ES-I3 (cell line): ENCODE data around the gene SLC37A1.
A peak's percentile ranks its signal among the peaks of the same experiment; 100 is the strongest.
"Not testable (repeated sequence)": the region's sequence is repeated elsewhere in the genome, so short reads cannot be mapped to it uniquely, and the experiment has no call there.

ENCODE experiments used
- H3K36me3 ChIP-seq: 2 replicates; pipeline ENCODE4 v1.6.1; 2013; ENCODE audit warnings: mild to moderate bottlenecking, low read length, control low read depth, moderate library complexity; ENCODE audit not compliant: insufficient read depth
- H3K4me1 ChIP-seq: 2 replicates; pipeline ENCODE4 v1.6.1; 2013; ENCODE audit warnings: mild to moderate bottlenecking, control low read depth, low read length; ENCODE audit not compliant: insufficient read depth
- H3K9ac ChIP-seq: 2 replicates; pipeline ENCODE4 v1.6.1; 2013; ENCODE audit warnings: low read depth, mild to moderate bottlenecking, low read length, moderate library complexity
- H3K9me3 ChIP-seq: 2 replicates; pipeline ENCODE4 v1.6.1; 2013; ENCODE audit warnings: mild to moderate bottlenecking, low read length, moderate library complexity; ENCODE audit not compliant: control insufficient read depth, insufficient read depth

The SLC37A1 gene

DNA sequence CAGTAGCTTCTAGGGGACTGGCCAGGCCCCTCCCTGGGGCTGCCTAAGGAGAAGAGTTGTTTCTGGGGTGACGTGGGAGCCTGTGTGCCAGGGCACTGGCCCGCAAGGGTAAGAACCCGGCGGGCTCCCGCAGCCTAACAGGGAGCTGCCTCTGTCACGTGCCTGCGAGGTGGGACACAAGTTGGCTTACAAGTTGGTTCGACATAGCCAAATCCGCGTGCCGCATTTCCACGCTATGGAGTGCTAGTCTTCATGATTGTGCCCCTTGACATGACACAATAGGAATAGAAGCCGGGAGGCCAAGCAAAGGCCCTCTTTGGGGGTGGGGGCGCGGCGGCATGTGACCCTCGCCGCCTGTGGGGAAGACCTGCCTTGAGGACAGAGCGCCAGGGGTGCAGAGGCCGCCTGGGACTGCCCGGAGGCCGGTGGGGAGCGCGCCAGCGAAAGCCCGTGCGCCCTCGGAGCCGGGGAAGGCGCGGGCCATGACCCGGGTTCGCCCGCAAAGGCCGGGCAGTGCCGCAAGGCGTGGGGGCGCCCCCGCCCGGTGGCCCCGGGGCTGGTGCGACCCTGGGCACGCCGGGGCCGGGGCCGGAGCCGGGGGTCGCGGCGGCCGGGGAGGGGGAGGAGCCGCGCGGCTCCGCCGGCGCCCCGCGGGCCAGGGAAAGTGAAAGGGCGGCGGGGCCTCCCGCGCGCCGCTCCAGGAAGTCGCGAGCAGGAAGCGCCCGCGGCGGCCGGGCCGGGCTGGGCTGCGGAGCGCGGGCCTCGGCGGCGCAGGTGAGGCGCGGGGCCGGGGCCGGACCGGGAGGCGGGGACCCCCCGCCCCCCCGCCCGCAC lies at the start of gene SLC37A1:
Gene SLC37A1 (plus strand): TSS at position 702 of the 834 bp plus-strand sequence. CDS start 4,603 bp downstream, outside the sequence.
- Histone ChIP-seq H3K4me1 (peaks cover 20% of the 10 kb centered on the region), H3K9ac (peak within 1 kb of the TSS; percentile 72), H3K36me3 (no peaks in the 10 kb centered on the region), H3K9me3 (no peaks in the 10 kb centered on the region)

DNA sequence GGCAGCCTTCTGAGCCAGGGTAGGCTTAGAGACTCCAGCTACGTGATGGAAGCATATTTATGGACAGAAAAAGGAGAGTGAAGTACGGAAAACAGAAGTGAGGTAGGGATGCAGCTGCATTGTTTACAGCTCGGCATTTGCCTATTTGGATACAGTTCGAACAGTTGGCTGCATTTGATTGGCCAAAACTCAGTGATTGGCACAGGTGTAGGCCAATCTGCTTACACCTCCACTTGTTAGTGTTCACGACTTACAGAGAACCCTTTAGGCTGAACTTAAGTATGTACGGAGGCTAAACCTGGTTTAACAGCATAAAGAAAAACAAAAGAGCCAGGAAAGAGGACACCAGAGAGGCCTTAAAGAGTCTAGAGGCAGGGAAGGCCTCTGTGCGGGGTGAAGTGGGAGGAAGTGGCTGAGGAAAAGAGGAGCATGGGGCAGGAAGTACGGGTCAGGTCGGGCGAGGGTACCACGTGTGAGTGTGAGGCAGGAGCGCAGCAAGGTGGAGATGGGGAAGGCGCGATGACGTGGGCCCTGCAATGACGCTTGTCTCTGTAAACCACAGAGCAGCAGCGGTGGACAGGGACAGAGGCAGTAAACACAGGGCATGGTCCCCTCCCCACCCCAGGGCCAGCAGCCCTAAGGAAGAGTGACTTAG lies 49.7 kb upstream of the SLC37A1 start:
- Histone ChIP-seq H3K36me3 (no peaks in the 10 kb centered on the region), H3K9ac (no peak overlapping the region), H3K4me1 (peaks cover 35% of the 10 kb centered on the region), H3K9me3 (peaks cover 3% of the 10 kb centered on the region; the same call in 1 of the 2 replicates)

DNA sequence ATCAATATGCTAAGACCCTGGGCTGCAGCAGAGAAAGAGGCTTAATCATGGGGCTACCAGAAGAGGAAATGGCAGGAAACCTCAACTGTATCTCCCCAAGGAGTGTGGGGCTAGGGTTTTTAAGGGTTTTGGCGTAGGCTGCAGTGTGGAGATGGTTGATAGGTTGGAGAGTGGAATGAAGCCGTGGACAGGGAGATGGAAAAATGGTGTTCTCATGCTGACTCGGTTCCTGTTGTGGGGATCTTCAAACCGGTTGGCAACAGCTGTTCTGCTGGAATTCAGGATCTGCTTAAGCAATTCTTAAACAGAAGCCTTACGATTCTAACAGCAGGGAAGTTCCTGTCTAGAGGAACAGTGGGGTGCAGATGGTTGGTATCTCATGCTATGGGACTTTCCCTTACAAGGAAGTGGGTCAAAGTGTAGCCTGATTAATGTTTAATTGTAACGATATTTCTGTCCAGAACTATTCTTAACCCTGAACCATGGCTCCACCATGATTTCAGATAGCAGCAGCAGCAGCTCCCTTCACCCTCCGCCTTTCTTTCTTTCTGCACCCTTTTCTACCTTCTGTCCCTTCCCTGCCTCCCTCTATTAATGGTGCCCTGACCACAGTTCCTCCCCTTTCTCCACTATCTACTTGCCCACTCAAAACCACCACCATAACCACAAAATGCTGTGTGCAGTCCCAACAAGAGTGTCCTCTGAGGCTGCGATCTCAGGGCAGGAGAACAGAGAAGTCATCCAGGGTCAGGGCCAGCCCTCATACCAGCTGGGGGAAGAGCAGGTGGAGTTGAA lies 48.4 kb upstream of the SLC37A1 start:
- peaks cover 35% of the 10 kb centered on the region for H3K4me1 ChIP-seq
- H3K9me3 ChIP-seq, result no peaks in the 10 kb centered on the region; the same call in 1 of the 2 replicates
- H3K36me3 ChIP-seq, result no peaks in the 10 kb centered on the region
- no peak overlapping the region for H3K9ac ChIP-seq

DNA sequence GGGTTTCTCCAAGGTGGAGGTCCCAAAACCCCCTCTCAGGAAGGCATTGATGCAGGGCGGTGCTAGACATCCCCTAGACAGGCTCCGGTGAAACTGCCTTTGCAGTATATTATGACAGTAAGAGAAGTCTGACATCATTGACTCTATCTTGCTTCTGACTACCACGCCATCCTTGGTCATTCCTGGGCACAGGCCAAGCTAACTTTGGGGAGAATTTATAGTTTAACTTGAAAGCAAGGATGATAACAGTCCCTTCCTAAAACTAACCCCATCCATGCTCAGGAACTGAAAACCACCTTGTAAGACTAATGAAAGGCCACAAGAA lies 47.9 kb upstream of the SLC37A1 start:
- H3K36me3 ChIP-seq, result no peaks in the 10 kb centered on the region
- no peaks in the 10 kb centered on the region for H3K9me3 ChIP-seq
- H3K4me1 ChIP-seq, result peaks cover 35% of the 10 kb centered on the region
- H3K9ac ChIP-seq, result no peak overlapping the region

DNA sequence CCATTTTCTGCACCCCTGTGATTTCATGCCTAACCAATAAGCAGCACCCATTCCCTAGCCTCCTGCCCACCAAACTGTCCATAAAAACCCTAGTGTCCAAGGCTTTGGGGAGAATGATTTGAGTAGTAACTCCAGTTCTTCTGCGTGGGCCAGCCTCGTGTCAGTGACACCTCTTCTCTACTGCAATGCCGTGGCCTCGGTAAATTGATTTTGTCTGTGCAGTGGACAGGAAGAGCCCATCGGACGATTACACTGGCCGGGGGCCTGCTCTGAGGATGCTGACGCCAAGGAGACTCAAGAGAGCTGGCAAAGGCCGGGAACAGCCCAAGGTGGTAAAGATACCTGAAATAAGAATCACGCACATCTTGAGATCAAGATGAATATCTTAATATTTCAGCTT lies 47.0 kb upstream of the SLC37A1 start:
- H3K9me3 ChIP-seq, result no peaks in the 10 kb centered on the region
- no peak overlapping the region for H3K9ac ChIP-seq
- H3K36me3 ChIP-seq, result no peaks in the 10 kb centered on the region
- peaks cover 35% of the 10 kb centered on the region for H3K4me1 ChIP-seq

DNA sequence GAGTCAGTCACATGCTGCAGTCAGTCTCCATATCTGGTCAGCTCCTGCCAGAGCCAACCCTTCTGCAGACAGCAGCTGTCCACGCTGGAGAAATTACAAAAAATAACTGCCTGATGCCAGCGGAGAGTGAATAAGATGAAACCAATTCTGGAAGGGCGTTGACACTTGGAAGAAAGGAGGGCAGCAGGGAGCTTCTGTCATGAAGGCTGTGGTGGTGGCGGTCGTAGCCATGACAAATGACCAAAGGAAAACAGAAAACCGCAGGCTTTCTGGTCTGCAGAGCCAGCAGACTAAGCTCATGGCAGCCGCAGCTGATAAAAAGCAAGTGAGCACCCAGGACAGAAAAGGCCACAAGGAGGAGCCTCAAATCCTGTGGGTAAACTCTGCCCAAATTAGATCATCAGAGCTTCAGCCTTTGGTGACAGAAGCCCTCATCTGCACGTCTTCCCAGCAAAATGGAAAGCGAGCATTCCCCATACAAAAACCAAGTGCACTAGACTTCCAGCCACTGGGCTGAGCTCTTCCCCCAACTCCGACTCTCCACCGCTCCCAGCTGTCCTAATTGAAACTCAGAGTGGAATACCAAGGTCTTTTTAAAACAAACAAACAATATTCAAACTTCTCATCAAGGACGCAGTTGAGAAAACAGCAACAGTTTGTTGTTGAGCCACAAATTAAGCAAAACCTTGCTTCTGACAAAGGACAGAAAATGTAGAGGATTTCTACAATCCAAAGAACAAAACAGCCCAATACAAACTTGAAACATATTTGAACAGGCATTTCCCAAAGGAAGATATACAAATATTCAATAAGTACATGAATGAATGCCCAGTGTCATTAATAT lies 46.3 kb upstream of the SLC37A1 start:
- Histone ChIP-seq H3K9me3 (no peaks in the 10 kb centered on the region), H3K36me3 (no peaks in the 10 kb centered on the region), H3K9ac (no peak overlapping the region), H3K4me1 (peaks cover 32% of the 10 kb centered on the region)

DNA sequence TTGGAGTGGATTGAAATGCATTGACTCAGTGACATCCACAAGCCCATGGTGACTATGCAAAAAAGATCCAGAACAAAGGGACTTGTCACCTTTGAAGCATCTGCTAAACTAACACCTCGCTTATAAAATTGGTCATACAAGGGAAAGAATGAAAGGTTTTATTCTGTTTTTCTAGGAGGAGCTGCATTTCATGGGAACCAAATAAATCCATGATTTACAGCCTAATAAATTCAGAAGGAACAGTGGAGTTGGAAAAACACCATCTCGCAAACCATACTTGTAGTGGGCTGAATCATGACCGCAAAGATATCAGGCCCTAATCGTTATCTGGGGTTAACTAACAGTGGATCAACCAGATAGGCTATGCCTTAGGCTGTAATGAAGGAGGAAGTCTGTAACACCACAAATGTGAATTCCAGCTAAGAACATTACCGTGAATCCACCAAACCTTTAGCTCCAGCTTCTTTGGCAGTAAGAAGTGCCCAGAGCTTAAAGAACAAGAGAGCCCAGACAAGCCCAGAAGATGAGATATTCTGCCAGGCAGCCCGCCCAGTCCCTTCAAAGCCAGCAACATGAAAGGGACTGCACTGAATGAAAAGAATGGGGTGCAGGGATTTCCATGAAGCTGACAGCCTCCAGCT lies 45.0 kb upstream of the SLC37A1 start:
- no peaks in the 10 kb centered on the region for H3K36me3 ChIP-seq
- peaks cover 29% of the 10 kb centered on the region for H3K4me1 ChIP-seq
- H3K9ac ChIP-seq, result no peak overlapping the region
- H3K9me3 ChIP-seq, result no peaks in the 10 kb centered on the region

DNA sequence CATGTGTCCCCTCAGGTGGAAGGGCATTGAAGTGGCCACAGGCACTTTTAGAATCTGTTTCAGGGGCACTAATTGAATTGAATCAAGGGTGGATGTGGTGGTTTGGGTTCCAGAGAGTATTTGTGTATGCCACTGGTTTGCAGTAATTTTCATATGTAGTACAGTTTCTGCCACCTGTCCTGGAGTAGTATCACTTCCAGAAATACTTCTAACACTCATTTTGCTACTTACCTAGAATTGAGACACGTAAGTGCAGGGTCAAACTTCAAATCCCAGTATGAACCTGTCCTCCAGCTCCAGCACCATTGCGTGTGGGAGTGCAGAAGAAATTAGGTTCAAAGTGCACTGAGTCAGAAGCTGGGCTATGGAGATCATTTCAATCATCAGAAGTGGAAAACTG lies 44.4 kb upstream of the SLC37A1 start:
- H3K4me1 ChIP-seq, result peaks cover 35% of the 10 kb centered on the region
- H3K9me3 ChIP-seq, result no peaks in the 10 kb centered on the region
- H3K36me3 ChIP-seq, result no peaks in the 10 kb centered on the region
- H3K9ac ChIP-seq, result no peak overlapping the region

DNA sequence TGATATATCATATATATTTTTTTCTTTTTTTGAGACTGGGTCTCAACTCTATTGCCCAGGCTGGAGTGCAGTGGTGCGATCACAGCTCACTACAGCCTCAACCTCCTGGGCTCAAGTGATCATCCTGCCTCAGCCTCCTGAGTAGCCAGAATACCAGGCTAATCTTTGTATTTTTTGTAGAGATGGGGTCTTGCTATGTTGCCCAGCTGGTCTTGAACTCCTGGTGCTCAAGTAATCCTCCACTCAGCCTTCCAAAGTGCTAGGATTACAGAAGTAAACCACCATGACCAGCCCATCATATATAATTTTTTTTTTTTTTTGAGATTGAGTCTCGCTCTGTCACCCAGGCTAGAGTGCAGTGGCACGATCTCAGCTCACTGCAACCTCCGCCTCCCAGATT lies 43.9 kb upstream of the SLC37A1 start:
- peaks cover 40% of the 10 kb centered on the region for H3K4me1 ChIP-seq
- H3K36me3 ChIP-seq, H3K9ac ChIP-seq, H3K9me3 ChIP-seq: not testable (repeated sequence)

DNA sequence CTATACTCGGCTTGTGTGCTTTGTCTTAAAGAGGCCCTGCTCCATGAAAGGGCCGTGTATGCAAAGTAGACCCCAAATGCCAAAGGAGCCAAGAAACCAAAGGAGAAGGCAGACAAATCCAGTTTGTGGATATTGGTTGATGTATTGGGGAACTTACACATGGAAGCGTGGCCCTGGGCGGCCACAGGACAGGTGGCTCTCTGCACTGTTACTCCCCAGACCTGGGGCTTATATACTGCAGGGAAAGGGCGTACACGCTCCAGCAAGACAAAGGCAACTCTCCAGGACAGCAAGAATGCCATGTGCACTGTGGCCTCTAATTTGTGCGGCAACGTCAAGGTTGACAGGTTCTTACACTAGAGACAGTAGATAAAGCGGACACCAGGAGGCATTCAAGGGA lies 42.4 kb upstream of the SLC37A1 start:
- H3K4me1 ChIP-seq, result peaks cover 35% of the 10 kb centered on the region
- H3K9ac ChIP-seq, result no peak overlapping the region
- H3K36me3 ChIP-seq, result no peaks in the 10 kb centered on the region
- H3K9me3 ChIP-seq, result no peaks in the 10 kb centered on the region

DNA sequence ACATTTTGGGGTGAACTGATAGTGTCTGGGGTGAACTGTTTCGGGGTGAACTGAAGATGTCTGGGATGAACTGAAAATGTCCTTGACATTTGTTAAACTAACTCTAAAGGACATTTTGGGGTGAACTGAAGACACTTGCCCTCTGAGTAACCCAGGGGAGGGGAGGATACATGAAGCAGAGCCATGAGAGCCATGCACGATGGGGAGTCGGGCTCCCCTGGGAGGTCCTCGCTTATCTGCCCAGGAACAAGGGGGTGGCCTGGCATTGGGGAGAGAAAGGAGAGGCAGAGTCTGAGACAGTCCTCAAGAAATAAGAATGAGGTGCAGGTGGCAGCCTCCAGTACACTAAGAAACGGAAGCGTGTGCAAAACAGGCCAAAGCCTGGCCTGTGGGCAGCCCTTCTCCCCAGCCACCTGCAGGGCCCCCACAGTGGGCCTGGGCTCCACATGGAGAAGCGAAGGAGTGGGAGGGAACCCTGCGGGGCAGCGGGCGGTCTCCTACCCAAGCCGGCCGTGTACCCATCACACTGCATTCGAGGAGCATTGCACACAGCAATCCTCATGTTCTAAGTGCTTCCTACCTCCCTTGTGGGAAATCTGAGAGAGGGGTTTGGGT lies 41.8 kb upstream of the SLC37A1 start:
- Histone ChIP-seq H3K4me1 (peaks cover 35% of the 10 kb centered on the region), H3K36me3 (no peaks in the 10 kb centered on the region), H3K9me3 (no peaks in the 10 kb centered on the region), H3K9ac (no peak overlapping the region)

DNA sequence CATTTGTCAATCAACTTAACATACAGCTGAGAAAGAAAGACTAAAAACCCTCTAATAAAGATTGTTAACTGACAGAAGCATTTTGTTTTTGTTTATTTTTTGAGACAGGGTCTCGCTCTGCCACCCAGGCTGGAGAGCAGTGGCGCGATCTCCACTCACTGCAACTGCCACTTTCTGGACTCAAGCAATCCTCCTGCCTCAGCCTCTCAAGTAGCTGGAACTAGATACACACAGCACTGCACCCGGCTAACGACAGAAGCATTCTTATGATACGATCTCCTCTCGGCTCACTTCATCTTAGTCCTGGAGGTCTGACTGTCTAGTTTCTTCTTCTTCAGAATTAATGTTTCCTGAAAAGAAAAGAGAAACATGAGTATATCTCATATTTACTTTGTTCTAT lies 41.1 kb upstream of the SLC37A1 start:
- Histone ChIP-seq H3K36me3 (no peaks in the 10 kb centered on the region), H3K9me3 (no peaks in the 10 kb centered on the region), H3K4me1 (peaks cover 30% of the 10 kb centered on the region), H3K9ac (no peak overlapping the region)

DNA sequence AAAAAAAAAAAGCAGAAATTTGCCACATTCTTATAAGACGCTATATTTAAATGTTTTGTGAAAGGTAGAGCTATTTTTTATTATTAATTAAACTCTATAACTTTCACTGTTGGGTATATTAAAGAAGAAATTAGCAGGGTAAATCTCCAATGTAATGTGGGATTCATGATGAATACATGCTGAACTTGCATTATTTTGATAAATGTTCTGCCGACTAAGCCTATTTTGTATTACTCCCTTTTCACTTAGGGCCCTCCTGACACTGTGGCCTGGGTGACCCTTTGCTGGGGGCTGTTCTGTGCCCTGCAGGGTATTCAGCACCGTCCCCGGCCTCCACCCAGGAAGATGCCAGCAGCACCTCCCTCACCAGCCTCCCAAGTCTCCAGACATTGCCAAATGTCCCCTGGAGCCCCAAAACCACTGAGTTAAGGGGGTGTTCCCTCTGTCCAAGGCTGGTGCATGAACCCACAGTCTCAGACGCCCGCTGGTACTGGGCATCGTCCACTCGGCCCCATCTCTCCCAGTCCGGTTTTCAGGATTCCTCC lies 40.1 kb upstream of the SLC37A1 start:
- H3K9ac ChIP-seq, result no peak overlapping the region
- peaks cover 20% of the 10 kb centered on the region for H3K4me1 ChIP-seq
- H3K9me3 ChIP-seq, result no peaks in the 10 kb centered on the region
- no peaks in the 10 kb centered on the region for H3K36me3 ChIP-seq
